ENCODE results near the gene GALNT6.

- TF ChIP-seq CTCF (conservative IDR thresholded peaks at IDR 0.05), result no peak
- TF ChIP-seq ZFX (IDR thresholded peaks at IDR 0.05), result no peak
Observed at GRCh38 chr12:51428256-51428655, 37.0 kb upstream of the GALNT6 start.

Measured in C4-2B (cell line).